Measurements from ENCODE around the gene SUN3.

The SUN3 gene

GRCh38 chr7:48058990-48059389 lies 30.1 kb upstream of the SUN3 start:
- no peak for TF ChIP-seq CTCF (IDR thresholded peaks at IDR 0.05; ENCODE audit: extremely low read depth, missing control alignments)
- no peak for DNase-seq (ENCODE audit: low spot score)

GRCh38 chr7:48053736-48054135 lies 24.8 kb upstream of the SUN3 start:
- TF ChIP-seq CTCF (IDR thresholded peaks at IDR 0.05; ENCODE audit: extremely low read depth, missing control alignments), result no peak
- DNase-seq (ENCODE audit: low spot score), result no peak

GRCh38 chr7:48052748-48053147 lies 23.8 kb upstream of the SUN3 start:
- TF ChIP-seq CTCF (IDR thresholded peaks at IDR 0.05; ENCODE audit: extremely low read depth, missing control alignments), result no peak
- no peak for DNase-seq (ENCODE audit: low spot score)

GRCh38 chr7:48049850-48050249 lies 20.9 kb upstream of the SUN3 start:
- no peak for TF ChIP-seq CTCF (IDR thresholded peaks at IDR 0.05; ENCODE audit: extremely low read depth, missing control alignments)
- no peak for DNase-seq (ENCODE audit: low spot score)

- DNase-seq (ENCODE audit: low spot score), result no peak
- TF ChIP-seq CTCF (IDR thresholded peaks at IDR 0.05; ENCODE audit: extremely low read depth, missing control alignments), result no peak
These were observed 19.2 kb upstream of the SUN3 start for GRCh38 chr7:48048113-48048512.

- no peak for TF ChIP-seq CTCF (IDR thresholded peaks at IDR 0.05; ENCODE audit: extremely low read depth, missing control alignments)
- DNase-seq (ENCODE audit: low spot score), result no peak
These were observed 17.6 kb upstream of the SUN3 start for GRCh38 chr7:48046458-48046857.

GRCh38 chr7:48045195-48045765 lies 16.4 kb upstream of the SUN3 start:
- TF ChIP-seq CTCF (IDR thresholded peaks at IDR 0.05; ENCODE audit: extremely low read depth, missing control alignments), result no peak
- DNase-seq (ENCODE audit: low spot score), result no peak

Data from GM20000 (cell line).